ENCODE results near the gene ERMP1. TPM values are rescaled to one million over a fixed set of nuclear protein-coding genes. Genes with fewer than 3 reads are reported as not detected.

Gene ERMP1
- total and polyA plus RNA-seq, 2 of the 8 experiments (the other 6 are each of a cell fraction or from before 2014, with no cell fraction given), result 12.8 to 16.7 TPM

DNA sequence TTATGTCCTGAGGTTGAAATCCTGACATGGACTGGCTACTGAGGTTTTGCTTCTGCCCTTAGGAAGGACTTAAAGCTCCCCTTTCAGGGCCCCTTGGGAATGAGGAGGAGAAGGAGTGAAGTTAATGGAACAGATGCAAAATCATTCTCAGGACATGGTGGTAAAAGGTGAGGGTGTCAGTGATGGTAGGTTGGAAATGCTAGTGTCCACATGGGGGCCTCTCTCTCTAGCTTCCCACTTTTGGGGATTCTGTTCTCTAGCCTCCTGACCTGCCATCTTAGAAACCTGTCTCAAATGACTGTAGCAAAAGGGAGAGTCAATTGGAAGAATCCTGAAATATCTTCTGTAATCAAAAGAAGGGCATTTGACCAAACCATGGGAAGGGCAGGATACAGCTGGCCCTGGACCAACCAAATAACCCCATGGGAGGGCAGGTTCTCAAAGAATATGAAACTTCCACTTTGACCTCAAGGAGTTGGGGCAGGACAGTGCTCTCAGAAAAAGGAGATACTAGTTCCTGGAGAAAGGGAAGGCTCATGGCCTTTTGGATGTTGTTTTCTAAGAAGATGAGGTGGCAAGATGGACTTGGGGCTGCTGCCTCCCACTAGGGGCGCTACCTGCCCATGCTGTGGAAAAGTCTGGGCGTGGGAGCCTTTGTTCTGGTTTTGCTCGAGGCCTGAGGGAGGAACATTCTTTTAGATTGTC, 36.5 kb upstream of the ERMP1 start (continued):
- TF ChIP-seq E2F6 (IDR thresholded peaks at IDR 0.05), result 0 out of 2 replicates have a peak, but pooled peaks have one; percentile 22

All from H1 (cell line).